Ascending aorta (tissue), 2 donors: ENCODE measurements around the gene PDIK1L. TPM values are rescaled to one million over a fixed set of nuclear protein-coding genes. Genes with fewer than 3 reads are reported as not detected.

ENCODE experiments used
- DNase-seq, 2 donors: peaks; one replicate each; pipeline ENCODE4 v3.0.0-alpha.2; 2019; ENCODE audit warnings: low spot score in 2 of 2
- H3K27ac ChIP-seq, 2 donors: fragments of 200-600 bp; sonication (generic); one replicate each; pipeline ENCODE4 v1.5.1; 2016 to 2017; ENCODE audit warnings: mild to moderate bottlenecking in 1 of 2
- H3K27me3 ChIP-seq: fragments of 200-600 bp; sonication (generic); one replicate; pipeline ENCODE4 v1.5.1; 2017
- H3K36me3 ChIP-seq, 2 donors: fragments of 200-600 bp; sonication (generic); one replicate each; pipeline ENCODE4 v1.5.1; 2016
- H3K4me1 ChIP-seq, 2 donors: fragments of 200-600 bp; sonication (generic); one replicate each; pipeline ENCODE4 v1.5.1; 2016 to 2017; ENCODE audit warnings: mild to moderate bottlenecking in 1 of 2
- H3K4me3 ChIP-seq, 2 donors: fragments of 200-600 bp; sonication (generic); one replicate each; pipeline ENCODE4 v1.5.1; 2016 to 2017; ENCODE audit warnings: mild to moderate bottlenecking in 1 of 2
- H3K9me3 ChIP-seq, 2 donors: fragments of 200-600 bp; sonication (generic); one replicate each; pipeline ENCODE4 v1.5.1; 2016
- intact Hi-C: fragments of 100-400 bp; cut with DNase I; formaldehyde crosslinking; loops from one replicate; pipeline ENCODE4 v1.15.1; 2023
- total RNA-seq: library from RNA; depleted of rRNA; stranded (reverse); fragments of >200 nt; gene quantifications from one replicate; pipeline ENCODE4 v1.1.0, GENCODE V29; 2016
- TF ChIP-seq, protein P1 (sequence below), 3 experiments: fragments of 200-600 bp in 2 of 3; fragments of 450-650 bp in 1 of 3; sonication (generic) in 2 of 3; IDR thresholded peaks; one replicate each; pipeline ENCODE4 v1.5.1; 2016 to 2019; ENCODE audit warnings: antibody characterized with exemption in 3 of 3, mild to moderate bottlenecking in 1 of 3, moderate library complexity in 1 of 3

PDIK1L gene
- total RNA-seq, 1 donor from 2014 or later = 4.0 TPM

- DNase-seq = no peak
- H3K4me1 ChIP-seq = no peaks in the 10 kb centered on the region
- H3K4me3 ChIP-seq = no peak overlapping the region
- no peaks in the 10 kb centered on the region for H3K27me3 ChIP-seq
- H3K27ac ChIP-seq = no peak overlapping the region
- TF ChIP-seq, protein P1, sequence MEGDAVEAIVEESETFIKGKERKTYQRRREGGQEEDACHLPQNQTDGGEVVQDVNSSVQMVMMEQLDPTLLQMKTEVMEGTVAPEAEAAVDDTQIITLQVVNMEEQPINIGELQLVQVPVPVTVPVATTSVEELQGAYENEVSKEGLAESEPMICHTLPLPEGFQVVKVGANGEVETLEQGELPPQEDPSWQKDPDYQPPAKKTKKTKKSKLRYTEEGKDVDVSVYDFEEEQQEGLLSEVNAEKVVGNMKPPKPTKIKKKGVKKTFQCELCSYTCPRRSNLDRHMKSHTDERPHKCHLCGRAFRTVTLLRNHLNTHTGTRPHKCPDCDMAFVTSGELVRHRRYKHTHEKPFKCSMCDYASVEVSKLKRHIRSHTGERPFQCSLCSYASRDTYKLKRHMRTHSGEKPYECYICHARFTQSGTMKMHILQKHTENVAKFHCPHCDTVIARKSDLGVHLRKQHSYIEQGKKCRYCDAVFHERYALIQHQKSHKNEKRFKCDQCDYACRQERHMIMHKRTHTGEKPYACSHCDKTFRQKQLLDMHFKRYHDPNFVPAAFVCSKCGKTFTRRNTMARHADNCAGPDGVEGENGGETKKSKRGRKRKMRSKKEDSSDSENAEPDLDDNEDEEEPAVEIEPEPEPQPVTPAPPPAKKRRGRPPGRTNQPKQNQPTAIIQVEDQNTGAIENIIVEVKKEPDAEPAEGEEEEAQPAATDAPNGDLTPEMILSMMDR (IDR thresholded peaks at IDR 0.05) = no peak
- intact Hi-C loops = no loop called here
- H3K36me3 ChIP-seq = no peaks in the 10 kb centered on the region
- H3K9me3 ChIP-seq = no peaks in the 10 kb centered on the region
These were observed 41.7 kb upstream of the PDIK1L start for GRCh38 chr1:26069941-26070295.

DNA sequence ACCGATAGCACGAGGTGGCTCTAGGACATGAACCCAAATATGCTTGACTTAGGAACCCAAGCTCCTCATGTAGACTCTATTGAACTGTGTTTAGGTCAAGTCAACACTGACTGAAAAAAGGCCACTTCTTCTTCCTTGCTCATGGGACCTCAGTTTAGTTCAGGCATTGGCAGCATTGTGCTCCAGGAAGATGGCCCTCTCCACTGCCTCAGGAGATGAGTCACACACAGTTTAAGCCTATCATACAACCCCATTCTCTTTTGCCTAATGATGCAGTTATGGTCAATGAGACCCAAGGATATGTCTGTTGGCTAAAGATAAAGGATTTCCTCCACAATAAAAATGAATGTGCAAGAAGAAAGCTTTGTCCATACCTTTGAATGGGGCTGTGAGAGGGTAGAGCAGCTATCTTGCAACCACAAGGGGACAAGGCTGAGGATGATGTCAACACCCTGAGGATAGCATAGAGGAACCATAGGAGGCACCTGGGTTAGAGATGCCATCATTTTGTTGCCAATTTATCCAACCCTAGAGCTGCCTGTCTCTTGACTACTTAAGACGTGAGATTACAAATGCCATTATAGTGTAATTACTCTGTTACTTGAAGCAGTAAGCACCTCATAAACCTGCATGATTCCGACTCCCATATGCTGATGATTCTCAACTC lies 41.2 kb upstream of the PDIK1L start:
- Histone ChIP-seq H3K27ac (no peak overlapping the region), H3K4me3 (no peak overlapping the region), H3K9me3 (no peaks in the 10 kb centered on the region), H3K4me1 (no peaks in the 10 kb centered on the region), H3K27me3 (no peaks in the 10 kb centered on the region), H3K36me3 (no peaks in the 10 kb centered on the region)
- DNase-seq = no peak
- TF ChIP-seq, protein P1 (IDR thresholded peaks at IDR 0.05) = no peak
- intact Hi-C loops = no loop called here

- TF ChIP-seq, protein P1 (IDR thresholded peaks at IDR 0.05) = no peak
These were observed 40.7 kb upstream of the PDIK1L start for GRCh38 chr1:26070963-26071342.

DNA sequence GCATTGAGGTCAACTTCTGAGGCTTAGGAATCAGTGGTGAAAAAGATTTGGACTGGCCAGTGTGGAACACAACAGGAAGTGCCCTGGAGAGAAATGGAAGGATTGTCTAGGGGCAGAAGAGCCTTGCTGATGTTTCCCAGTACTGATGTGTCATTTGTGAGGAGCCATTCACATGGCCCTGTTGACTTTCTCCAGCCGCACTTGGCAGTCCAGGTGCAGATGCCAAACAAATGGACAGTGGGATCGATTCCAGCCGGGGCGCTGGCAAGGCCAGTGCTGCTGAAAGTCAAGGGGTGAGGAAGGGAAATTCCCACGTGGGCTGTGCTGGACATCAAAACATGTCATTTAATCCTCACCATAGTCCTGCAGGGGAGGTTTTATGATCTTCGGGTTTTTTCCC lies 39.3 kb upstream of the PDIK1L start:
- Histone ChIP-seq H3K27ac (no peak overlapping the region), H3K4me1 (no peaks in the 10 kb centered on the region), H3K4me3 (no peak overlapping the region), H3K36me3 (no peaks in the 10 kb centered on the region), H3K27me3 (no peaks in the 10 kb centered on the region), H3K9me3 (no peaks in the 10 kb centered on the region)
- no peak for DNase-seq
- intact Hi-C loops = no loop called here
- TF ChIP-seq, protein P1 (IDR thresholded peaks at IDR 0.05) = no peak

More at GRCh38 chr1:26070963-26071342, 40.7 kb upstream of the PDIK1L start:
- Histone ChIP-seq H3K27me3 (no peaks in the 10 kb centered on the region), H3K36me3 (no peaks in the 10 kb centered on the region), H3K4me3 (no peak overlapping the region), H3K9me3 (no peaks in the 10 kb centered on the region), H3K27ac (no peak overlapping the region), H3K4me1 (no peaks in the 10 kb centered on the region)
- intact Hi-C loops = no loop called here
- DNase-seq = no peak

GRCh38 chr1:26075421-26076144 lies 36.0 kb upstream of the PDIK1L start:
- intact Hi-C loops = no loop called here
- TF ChIP-seq, protein P1 (IDR thresholded peaks at IDR 0.05) = no peak
- no peaks in the 10 kb centered on the region for H3K27me3 ChIP-seq
- no peaks in the 10 kb centered on the region for H3K9me3 ChIP-seq
- H3K4me1 ChIP-seq = no peaks in the 10 kb centered on the region
- H3K36me3 ChIP-seq = no peaks in the 10 kb centered on the region
- H3K4me3 ChIP-seq = no peak overlapping the region
- DNase-seq = no peak
- no peak overlapping the region for H3K27ac ChIP-seq
